ENCODE data around the gene SNW1.
"Not testable (repeated sequence)": the region's sequence is repeated elsewhere in the genome, so short reads cannot be mapped to it uniquely, and the experiment has no call there.

SNW1 gene

DNA sequence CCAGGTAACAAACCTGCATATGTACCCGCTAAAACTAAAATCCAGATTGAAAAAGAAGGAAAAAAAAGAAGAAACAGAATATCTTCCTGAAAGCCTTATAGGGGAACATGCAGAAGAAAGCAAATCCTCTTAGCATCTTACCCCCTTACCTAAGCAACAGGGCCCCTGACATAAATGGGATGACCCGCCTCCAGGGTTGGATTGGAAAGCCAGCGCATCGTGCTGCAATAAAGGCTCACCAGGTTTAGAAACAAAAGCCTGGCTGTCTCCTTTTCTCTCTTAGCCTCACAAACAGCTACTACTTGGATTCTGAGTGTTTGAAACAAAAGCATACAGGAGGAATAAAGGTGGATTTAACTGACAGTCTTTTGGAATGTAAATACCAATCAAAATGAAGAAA lies 25.2 kb upstream of the SNW1 start:
- Histone ChIP-seq H3K27me3 (ENCODE audit: control insufficient read depth in 3 of 3, insufficient read depth in 3 of 3, low read depth in 1 of 3, low read length in 3 of 3) (peaks cover 0 to 9% (median 0%) of the 10 kb centered on the region in 3 experiments), H4K91ac (ENCODE audit: low read depth, low read length, poor library complexity) (no peak overlapping the region), H3K4me3 (ENCODE audit: low read length in 2 of 2) (no peak overlapping the region), H3K14ac (ENCODE audit: low read length) (no peak overlapping the region), H2BK120ac (ENCODE audit: low read depth, low read length) (no peak overlapping the region), H4K8ac (ENCODE audit: low read depth, low read length) (no peak overlapping the region), H3K4ac (ENCODE audit: low read length) (no peak overlapping the region), H2AK5ac (ENCODE audit: low read depth, low read length) (no peak overlapping the region), H3K18ac (ENCODE audit: low read length) (no peak overlapping the region), H3K9ac (ENCODE audit: low read depth, low read length, poor library complexity) (no peak overlapping the region), H3K9me3 (replicated peaks in 1 of 2; ENCODE audit: control insufficient read depth in 2 of 2, insufficient read depth in 1 of 2, low read depth in 1 of 2, low read length in 2 of 2) (no peaks in the 10 kb centered on the region), H3K23ac (ENCODE audit: low read depth, low read length, poor library complexity) (no peak overlapping the region), H3K27ac (replicated peaks; ENCODE audit: low read length) (peak overlapping the region; percentile 46), H2BK5ac (ENCODE audit: low read length) (no peak overlapping the region), H3K4me1 (ENCODE audit: control insufficient read depth in 2 of 2, insufficient read depth in 1 of 2, low read depth in 1 of 2, low read length in 2 of 2) (peaks cover 0 to 9% of the 10 kb centered on the region in 2 donors), H2BK15ac (ENCODE audit: low read length) (no peak overlapping the region), H2AFZ (ENCODE audit: low read length) (no peak overlapping the region), H3K4me2 (ENCODE audit: insufficient read depth, low read length, poor library complexity, severe bottlenecking) (no peak overlapping the region), H2BK12ac (ENCODE audit: low read length) (no peak overlapping the region), H3K79me1 (ENCODE audit: low read depth, low read length) (no peaks in the 10 kb centered on the region), H3K36me3 (replicated peaks in 1 of 2; ENCODE audit: control insufficient read depth in 2 of 2, insufficient read depth in 2 of 2, low read length in 2 of 2) (no peaks in the 10 kb centered on the region)
- DNase-seq (ENCODE audit: low spot score): no peak
- WGBS, 2 donors (ENCODE audit: extremely low coverage in 2 of 2, insufficient read length in 2 of 2, insufficient replicate concordance in 1 of 2): no CpG with 5 or more reads among the region's 4 CpGs

DNA sequence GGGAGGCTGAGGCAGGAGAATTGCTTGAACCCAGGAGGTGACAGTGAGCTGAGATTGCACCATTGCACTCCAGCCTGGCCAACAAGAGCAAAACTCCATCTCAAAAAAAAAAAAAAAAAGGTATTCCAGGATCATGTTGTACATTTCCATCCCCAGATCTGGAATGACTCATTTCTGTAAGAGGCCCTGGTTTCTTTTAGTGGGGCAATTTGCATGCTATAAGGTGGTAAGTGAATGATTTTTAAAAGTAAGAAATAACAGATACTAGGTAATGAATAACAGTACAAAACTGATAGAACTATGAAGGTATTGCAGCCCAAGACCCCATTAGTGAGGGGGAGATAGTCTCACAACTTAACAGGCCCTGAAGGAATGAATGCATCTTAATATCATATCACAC lies 21.2 kb upstream of the SNW1 start:
- Histone ChIP-seq H3K36me3 (replicated peaks in 1 of 2; ENCODE audit: control insufficient read depth in 2 of 2, insufficient read depth in 2 of 2, low read length in 2 of 2) (no peaks in the 10 kb centered on the region), H2BK15ac (ENCODE audit: low read length) (no peak overlapping the region), H3K9ac (ENCODE audit: low read depth, low read length, poor library complexity) (no peak overlapping the region), H3K4me2 (ENCODE audit: insufficient read depth, low read length, poor library complexity, severe bottlenecking) (no peak overlapping the region), H3K27ac (replicated peaks; ENCODE audit: low read length) (no peak overlapping the region), H3K14ac (ENCODE audit: low read length) (no peak overlapping the region), H3K18ac (ENCODE audit: low read length) (no peak overlapping the region), H2BK5ac (ENCODE audit: low read length) (no peak overlapping the region), H3K4me3 (ENCODE audit: low read length in 2 of 2) (no peak overlapping the region), H3K9me3 (replicated peaks in 1 of 2; ENCODE audit: control insufficient read depth in 2 of 2, insufficient read depth in 1 of 2, low read depth in 1 of 2, low read length in 2 of 2) (no peaks in the 10 kb centered on the region), H2AK5ac (ENCODE audit: low read depth, low read length) (no peak overlapping the region), H4K91ac (ENCODE audit: low read depth, low read length, poor library complexity) (no peak overlapping the region), H3K79me1 (ENCODE audit: low read depth, low read length) (no peaks in the 10 kb centered on the region), H3K27me3 (ENCODE audit: control insufficient read depth in 3 of 3, insufficient read depth in 3 of 3, low read depth in 1 of 3, low read length in 3 of 3) (no peaks in the 10 kb centered on the region), H3K4ac (ENCODE audit: low read length) (no peak overlapping the region), H3K4me1 (ENCODE audit: control insufficient read depth in 2 of 2, insufficient read depth in 1 of 2, low read depth in 1 of 2, low read length in 2 of 2) (peaks cover 0 to 9% of the 10 kb centered on the region in 2 donors), H2BK120ac (ENCODE audit: low read depth, low read length) (no peak overlapping the region), H4K8ac (ENCODE audit: low read depth, low read length) (no peak overlapping the region), H2BK12ac (ENCODE audit: low read length) (no peak overlapping the region), H3K23ac (ENCODE audit: low read depth, low read length, poor library complexity) (no peak overlapping the region), H2AFZ (ENCODE audit: low read length) (no peak overlapping the region)
- no peak for DNase-seq (ENCODE audit: low spot score)

DNA sequence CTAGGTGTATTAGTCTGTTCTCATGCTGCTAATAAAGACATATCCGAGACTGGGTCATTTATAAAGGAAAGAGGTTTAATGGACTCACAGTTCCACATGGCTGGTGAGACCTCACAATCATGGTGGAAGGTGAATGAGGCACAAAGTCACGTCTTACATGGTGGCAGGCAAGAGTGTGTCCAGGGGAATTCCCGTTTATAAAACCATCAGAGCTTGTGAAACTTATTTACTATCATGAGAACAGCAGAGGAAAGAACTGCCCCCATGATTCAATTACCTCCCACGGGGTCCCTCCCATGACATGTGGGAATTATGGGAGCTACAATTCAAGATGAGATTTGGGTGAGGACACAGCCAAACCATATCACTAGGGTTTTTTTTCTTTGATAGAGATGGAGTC lies 13.0 kb upstream of the SNW1 start:
- not testable (repeated sequence) for H2BK15ac ChIP-seq (ENCODE audit: low read length)

DNA sequence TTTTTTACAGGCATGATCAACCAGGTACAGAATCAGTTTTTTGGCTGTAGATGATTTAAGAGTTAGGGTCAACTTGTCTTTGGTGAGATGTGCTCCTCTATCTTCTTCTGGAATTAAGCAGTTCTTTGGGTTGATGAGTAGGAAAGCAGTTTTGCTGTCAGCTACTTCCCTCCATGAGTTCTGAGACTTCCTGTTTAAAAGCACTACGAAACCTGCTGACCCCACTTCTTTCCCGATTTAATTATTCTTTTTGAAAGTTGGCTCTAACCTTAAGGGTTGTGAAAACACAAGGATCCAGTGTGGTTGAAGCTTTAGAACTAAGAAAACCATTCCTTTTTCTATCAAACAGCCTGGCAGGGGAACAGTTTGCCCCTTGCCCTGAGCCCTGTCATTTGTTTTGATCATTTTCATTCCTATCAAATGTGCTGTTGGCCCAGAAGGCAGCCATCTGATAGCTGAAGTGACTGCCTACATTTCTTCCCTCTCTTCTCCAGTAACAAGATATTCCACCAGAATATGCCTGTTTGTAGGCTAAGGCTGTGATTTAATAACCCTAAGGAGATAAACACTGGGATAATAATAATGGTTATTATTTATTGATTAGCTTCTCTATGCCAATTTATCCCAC lies 7.6 kb upstream of the SNW1 start:
- not testable (repeated sequence) for H2AK5ac ChIP-seq (ENCODE audit: low read depth, low read length); H3K4me2 ChIP-seq (ENCODE audit: insufficient read depth, low read length, poor library complexity, severe bottlenecking); H3K9ac ChIP-seq (ENCODE audit: low read depth, low read length, poor library complexity); H2BK5ac ChIP-seq (ENCODE audit: low read length); H2BK15ac ChIP-seq (ENCODE audit: low read length); H3K79me1 ChIP-seq (ENCODE audit: low read depth, low read length); H3K14ac ChIP-seq (ENCODE audit: low read length); H4K8ac ChIP-seq (ENCODE audit: low read depth, low read length); H3K4ac ChIP-seq (ENCODE audit: low read length); H4K91ac ChIP-seq (ENCODE audit: low read depth, low read length, poor library complexity); H3K27me3 ChIP-seq (ENCODE audit: control insufficient read depth in 3 of 3, insufficient read depth in 3 of 3, low read depth in 1 of 3, low read length in 3 of 3); H3K23ac ChIP-seq (ENCODE audit: low read depth, low read length, poor library complexity); H2BK12ac ChIP-seq (ENCODE audit: low read length); H3K9me3 ChIP-seq (replicated peaks in 1 of 2; ENCODE audit: control insufficient read depth in 2 of 2, insufficient read depth in 1 of 2, low read depth in 1 of 2, low read length in 2 of 2); H3K36me3 ChIP-seq (replicated peaks in 1 of 2; ENCODE audit: control insufficient read depth in 2 of 2, insufficient read depth in 2 of 2, low read length in 2 of 2); H3K18ac ChIP-seq (ENCODE audit: low read length); DNase-seq (ENCODE audit: low spot score); H3K4me1 ChIP-seq (ENCODE audit: control insufficient read depth in 2 of 2, insufficient read depth in 1 of 2, low read depth in 1 of 2, low read length in 2 of 2); H3K27ac ChIP-seq (replicated peaks; ENCODE audit: low read length); H2BK120ac ChIP-seq (ENCODE audit: low read depth, low read length); H3K4me3 ChIP-seq (ENCODE audit: low read length in 2 of 2)
- peak overlapping the region; percentile 41 for H2AFZ ChIP-seq (ENCODE audit: low read length)
- WGBS, 2 donors (ENCODE audit: extremely low coverage in 2 of 2, insufficient read length in 2 of 2, insufficient replicate concordance in 1 of 2): no CpG with 5 or more reads among the region's 2 CpGs

More for the DNA sequence above, 13.0 kb upstream of the SNW1 start:
- H3K4me2 ChIP-seq (ENCODE audit: insufficient read depth, low read length, poor library complexity, severe bottlenecking); H3K9me3 ChIP-seq (replicated peaks in 1 of 2; ENCODE audit: control insufficient read depth in 2 of 2, insufficient read depth in 1 of 2, low read depth in 1 of 2, low read length in 2 of 2); DNase-seq (ENCODE audit: low spot score); H3K18ac ChIP-seq (ENCODE audit: low read length); H3K79me1 ChIP-seq (ENCODE audit: low read depth, low read length); H3K27ac ChIP-seq (replicated peaks; ENCODE audit: low read length); H4K91ac ChIP-seq (ENCODE audit: low read depth, low read length, poor library complexity); H3K36me3 ChIP-seq (replicated peaks in 1 of 2; ENCODE audit: control insufficient read depth in 2 of 2, insufficient read depth in 2 of 2, low read length in 2 of 2); H4K8ac ChIP-seq (ENCODE audit: low read depth, low read length); H3K14ac ChIP-seq (ENCODE audit: low read length); H2BK12ac ChIP-seq (ENCODE audit: low read length); H2AK5ac ChIP-seq (ENCODE audit: low read depth, low read length); H2BK5ac ChIP-seq (ENCODE audit: low read length); H3K9ac ChIP-seq (ENCODE audit: low read depth, low read length, poor library complexity); H3K4me1 ChIP-seq (ENCODE audit: control insufficient read depth in 2 of 2, insufficient read depth in 1 of 2, low read depth in 1 of 2, low read length in 2 of 2); H3K23ac ChIP-seq (ENCODE audit: low read depth, low read length, poor library complexity); H2AFZ ChIP-seq (ENCODE audit: low read length); H2BK120ac ChIP-seq (ENCODE audit: low read depth, low read length); H3K27me3 ChIP-seq (ENCODE audit: control insufficient read depth in 3 of 3, insufficient read depth in 3 of 3, low read depth in 1 of 3, low read length in 3 of 3); H3K4me3 ChIP-seq (ENCODE audit: low read length in 2 of 2); H3K4ac ChIP-seq (ENCODE audit: low read length): not testable (repeated sequence)
- WGBS, 2 donors (ENCODE audit: extremely low coverage in 2 of 2, insufficient read length in 2 of 2, insufficient replicate concordance in 1 of 2): no CpG with 5 or more reads among the region's 4 CpGs

Data from neuronal stem cell (in vitro differentiated cells).